ENCODE results near the gene DENND4C.

- TF ChIP-seq CTCF (IDR thresholded peaks at IDR 0.05) (no peak), ZFX (IDR thresholded peaks at IDR 0.05; ENCODE audit: borderline replicate concordance) (no peak)
These were observed 190.4 kb downstream of the DENND4C start for GRCh38 chr9:19420877-19421276.

All from 22Rv1 (cell line).